ENCODE measurements around the gene HYKK. TPM values are rescaled to one million over a fixed set of nuclear protein-coding genes. Genes with fewer than 3 reads are reported as not detected.

Gene HYKK
- total RNA-seq, 1 donor from 2014 or later = 2.8 TPM

DNA sequence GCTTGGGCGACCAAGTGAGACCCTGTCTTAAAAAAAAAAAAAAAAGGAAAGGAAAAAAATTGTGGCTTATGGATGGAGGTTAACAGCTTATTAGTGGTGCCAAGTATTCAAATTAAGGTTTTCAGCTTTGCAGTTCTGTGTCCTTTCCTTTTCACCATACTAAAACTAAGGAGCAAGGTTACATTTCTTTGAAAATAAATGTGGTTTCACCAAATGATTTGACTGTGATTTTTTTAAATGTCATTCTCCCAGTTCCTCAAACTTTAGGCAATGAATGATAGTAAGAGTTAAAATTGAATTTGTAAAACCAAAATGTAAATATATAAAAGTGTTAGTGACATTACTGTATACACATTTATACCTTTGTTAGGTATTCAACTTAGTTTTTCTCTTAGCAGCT is 67.6 kb downstream of the HYKK start:
- no peak overlapping the region for H3K4me3 Mint-ChIP-seq (ENCODE audit: unreplicated experiment)
- no peaks in the 10 kb centered on the region for H3K9me3 Mint-ChIP-seq (ENCODE audit: unreplicated experiment)
- H3K4me1 Mint-ChIP-seq (ENCODE audit: low read depth, unreplicated experiment) = peaks cover 1% of the 10 kb centered on the region
- no peak overlapping the region for H3K27ac Mint-ChIP-seq (ENCODE audit: unreplicated experiment)
- TF ChIP-seq, protein P1, sequence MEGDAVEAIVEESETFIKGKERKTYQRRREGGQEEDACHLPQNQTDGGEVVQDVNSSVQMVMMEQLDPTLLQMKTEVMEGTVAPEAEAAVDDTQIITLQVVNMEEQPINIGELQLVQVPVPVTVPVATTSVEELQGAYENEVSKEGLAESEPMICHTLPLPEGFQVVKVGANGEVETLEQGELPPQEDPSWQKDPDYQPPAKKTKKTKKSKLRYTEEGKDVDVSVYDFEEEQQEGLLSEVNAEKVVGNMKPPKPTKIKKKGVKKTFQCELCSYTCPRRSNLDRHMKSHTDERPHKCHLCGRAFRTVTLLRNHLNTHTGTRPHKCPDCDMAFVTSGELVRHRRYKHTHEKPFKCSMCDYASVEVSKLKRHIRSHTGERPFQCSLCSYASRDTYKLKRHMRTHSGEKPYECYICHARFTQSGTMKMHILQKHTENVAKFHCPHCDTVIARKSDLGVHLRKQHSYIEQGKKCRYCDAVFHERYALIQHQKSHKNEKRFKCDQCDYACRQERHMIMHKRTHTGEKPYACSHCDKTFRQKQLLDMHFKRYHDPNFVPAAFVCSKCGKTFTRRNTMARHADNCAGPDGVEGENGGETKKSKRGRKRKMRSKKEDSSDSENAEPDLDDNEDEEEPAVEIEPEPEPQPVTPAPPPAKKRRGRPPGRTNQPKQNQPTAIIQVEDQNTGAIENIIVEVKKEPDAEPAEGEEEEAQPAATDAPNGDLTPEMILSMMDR (IDR thresholded peaks at IDR 0.05; ENCODE audit: partially characterized antibody, unreplicated experiment) = no peak
- no peaks in the 10 kb centered on the region for H3K36me3 Mint-ChIP-seq (ENCODE audit: unreplicated experiment)
- DNase-seq = no peak
- H3K27me3 Mint-ChIP-seq (ENCODE audit: unreplicated experiment) = peaks cover 2% of the 10 kb centered on the region

Other genes with a start within 250 kb of the HYKK start
- gene DNAJA4, start 243.0 kb upstream of the HYKK start, total RNA-seq (ENCODE audit: unreplicated experiment) = 2.4 TPM
- 43.9 TPM for gene SKIC8, start 208.0 kb upstream of the HYKK start, total RNA-seq (ENCODE audit: unreplicated experiment)
- 314 TPM for gene CRABP1, start 167.2 kb upstream of the HYKK start, total RNA-seq (ENCODE audit: unreplicated experiment)
- 82.4 TPM for gene IREB2, start 69.4 kb upstream of the HYKK start, total RNA-seq (ENCODE audit: unreplicated experiment)
- 170 TPM for gene PSMA4, start 32.9 kb downstream of the HYKK start, total RNA-seq (ENCODE audit: unreplicated experiment)
- 55.3 TPM for gene CHRNA5, start 57.9 kb downstream of the HYKK start, total RNA-seq (ENCODE audit: unreplicated experiment)
- 208 TPM for gene CHRNA3, start 113.4 kb downstream of the HYKK start, total RNA-seq (ENCODE audit: unreplicated experiment)
- gene CHRNB4, start 133.6 kb downstream of the HYKK start, total RNA-seq (ENCODE audit: unreplicated experiment) = 71.6 TPM

Measured in glutamatergic neuron (in vitro differentiated cells).